ENCODE measurements around the gene TRPM5. TPM values are rescaled to one million over a fixed set of nuclear protein-coding genes. Genes with fewer than 3 reads are reported as not detected.

TRPM5 gene
- total and polyA plus RNA-seq, 2 experiments from 2014 or later: not detected

DNA sequence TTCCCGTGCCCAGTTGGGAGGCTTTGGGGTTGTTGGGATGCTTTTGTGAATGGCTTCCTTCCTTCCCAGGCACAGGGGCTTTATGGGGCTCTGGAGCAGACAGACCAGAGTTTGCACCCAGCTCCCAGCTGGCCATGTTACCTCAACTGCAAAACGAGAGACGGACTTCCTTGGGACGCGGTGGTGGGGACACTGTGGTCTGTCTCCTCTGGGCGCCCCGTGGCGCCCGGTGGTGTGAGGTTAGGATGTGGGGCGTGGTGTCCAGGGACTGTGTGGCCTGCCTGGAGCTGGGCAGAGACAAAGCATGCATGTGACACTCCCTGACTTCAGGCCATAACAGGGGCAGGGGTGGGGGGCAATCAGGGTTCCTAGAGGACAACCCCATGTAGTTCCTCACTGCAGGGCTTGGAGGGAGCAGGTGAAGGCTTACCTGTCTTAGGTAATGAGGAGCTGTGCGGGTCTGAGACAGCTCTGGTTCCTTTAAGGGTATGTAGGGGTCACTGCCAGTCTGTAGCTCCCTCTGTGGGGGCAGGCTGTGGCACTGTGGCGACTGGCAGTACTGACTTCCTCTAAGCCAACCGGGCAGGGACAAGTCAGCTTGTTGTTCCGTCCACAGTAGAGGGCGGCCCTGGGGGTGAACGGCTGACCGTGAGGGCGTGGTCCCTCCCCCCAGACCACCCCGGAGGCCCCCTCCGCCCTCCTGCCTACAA, 14.9 kb upstream of the TRPM5 start:
- Histone ChIP-seq H4K20me1 (replicated peaks; ENCODE audit: insufficient read depth) (no peaks in the 10 kb centered on the region), H3K27me3 (ENCODE audit: insufficient read depth) (peaks cover 28% of the 10 kb centered on the region), H3K4me3 (no peak overlapping the region), H3K4me2 (no peak overlapping the region), H3F3A (replicated peaks; ENCODE audit: low read depth) (no peaks in the 10 kb centered on the region), H3K27ac (ENCODE audit: low read depth) (no peak overlapping the region), H3K36me3 (ENCODE audit: insufficient read depth) (no peaks in the 10 kb centered on the region), H2AFZ (no peak overlapping the region), H3K4me1 (ENCODE audit: insufficient read depth) (no peaks in the 10 kb centered on the region), H3K9me2 (ENCODE audit: insufficient read depth) (no peaks in the 10 kb centered on the region), H3K79me2 (replicated peaks; ENCODE audit: insufficient read depth) (no peaks in the 10 kb centered on the region)
- H3K36me3 Mint-ChIP-seq (ENCODE audit: low read depth): no peaks in the 10 kb centered on the region
- no peak overlapping the region for H3K4me3 Mint-ChIP-seq
- DNase-seq (ENCODE audit: low spot score) (no peak), ATAC-seq (no peak)
- TF ChIP-seq EZH2 (IDR thresholded peaks at IDR 0.05; ENCODE audit: low read depth, unreplicated experiment) (no peak), STAT1 (IDR thresholded peaks at IDR 0.05; ENCODE audit: unreplicated experiment) (no peak), ZNF331 (CRISPR knock-in tag; IDR thresholded peaks at IDR 0.05; ENCODE audit: low read depth) (no peak)
- TF ChIP-seq, protein P1, sequence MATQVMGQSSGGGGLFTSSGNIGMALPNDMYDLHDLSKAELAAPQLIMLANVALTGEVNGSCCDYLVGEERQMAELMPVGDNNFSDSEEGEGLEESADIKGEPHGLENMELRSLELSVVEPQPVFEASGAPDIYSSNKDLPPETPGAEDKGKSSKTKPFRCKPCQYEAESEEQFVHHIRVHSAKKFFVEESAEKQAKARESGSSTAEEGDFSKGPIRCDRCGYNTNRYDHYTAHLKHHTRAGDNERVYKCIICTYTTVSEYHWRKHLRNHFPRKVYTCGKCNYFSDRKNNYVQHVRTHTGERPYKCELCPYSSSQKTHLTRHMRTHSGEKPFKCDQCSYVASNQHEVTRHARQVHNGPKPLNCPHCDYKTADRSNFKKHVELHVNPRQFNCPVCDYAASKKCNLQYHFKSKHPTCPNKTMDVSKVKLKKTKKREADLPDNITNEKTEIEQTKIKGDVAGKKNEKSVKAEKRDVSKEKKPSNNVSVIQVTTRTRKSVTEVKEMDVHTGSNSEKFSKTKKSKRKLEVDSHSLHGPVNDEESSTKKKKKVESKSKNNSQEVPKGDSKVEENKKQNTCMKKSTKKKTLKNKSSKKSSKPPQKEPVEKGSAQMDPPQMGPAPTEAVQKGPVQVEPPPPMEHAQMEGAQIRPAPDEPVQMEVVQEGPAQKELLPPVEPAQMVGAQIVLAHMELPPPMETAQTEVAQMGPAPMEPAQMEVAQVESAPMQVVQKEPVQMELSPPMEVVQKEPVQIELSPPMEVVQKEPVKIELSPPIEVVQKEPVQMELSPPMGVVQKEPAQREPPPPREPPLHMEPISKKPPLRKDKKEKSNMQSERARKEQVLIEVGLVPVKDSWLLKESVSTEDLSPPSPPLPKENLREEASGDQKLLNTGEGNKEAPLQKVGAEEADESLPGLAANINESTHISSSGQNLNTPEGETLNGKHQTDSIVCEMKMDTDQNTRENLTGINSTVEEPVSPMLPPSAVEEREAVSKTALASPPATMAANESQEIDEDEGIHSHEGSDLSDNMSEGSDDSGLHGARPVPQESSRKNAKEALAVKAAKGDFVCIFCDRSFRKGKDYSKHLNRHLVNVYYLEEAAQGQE (IDR thresholded peaks at IDR 0.05; ENCODE audit: unreplicated experiment): no peak
- H3K27ac Mint-ChIP-seq: no peak overlapping the region
- H3K27me3 Mint-ChIP-seq (ENCODE audit: insufficient read depth, low read depth, poor library complexity): peaks cover 30% of the 10 kb centered on the region
- H3K4me1 Mint-ChIP-seq: no peaks in the 10 kb centered on the region
- H3K9me3 Mint-ChIP-seq: no peaks in the 10 kb centered on the region

DNA sequence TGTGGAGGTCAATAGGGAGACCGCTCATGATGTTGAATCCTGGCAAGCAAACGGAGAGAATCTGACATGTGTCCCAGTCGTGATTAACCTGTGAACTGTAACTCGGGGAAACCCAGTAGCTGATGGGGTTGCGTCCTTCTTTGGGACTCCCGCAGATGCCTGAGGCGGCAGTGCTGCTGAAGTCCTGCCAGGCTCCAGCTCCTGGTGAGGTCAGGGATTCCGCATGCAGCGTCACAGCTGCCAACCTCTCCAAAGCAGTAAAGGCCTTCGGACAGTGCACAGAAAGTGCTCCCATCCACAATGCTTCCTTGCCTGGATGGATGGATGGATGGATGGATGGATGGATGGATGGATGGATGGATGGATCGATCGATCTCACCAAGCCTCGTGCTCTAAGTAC, 14.0 kb upstream of the TRPM5 start:
- no peak overlapping the region for H3K4me2 ChIP-seq
- H2AFZ ChIP-seq: no peak overlapping the region
- H3K27me3 ChIP-seq (ENCODE audit: insufficient read depth): peaks cover 37% of the 10 kb centered on the region
- H3K79me2 ChIP-seq (replicated peaks; ENCODE audit: insufficient read depth): no peaks in the 10 kb centered on the region
- H3K27ac ChIP-seq (ENCODE audit: low read depth): no peak overlapping the region
- Mint-ChIP-seq H3K27me3 (ENCODE audit: insufficient read depth, low read depth, poor library complexity) (peaks cover 33% of the 10 kb centered on the region), H3K4me1 (no peaks in the 10 kb centered on the region), H3K9me3 (no peaks in the 10 kb centered on the region), H3K36me3 (ENCODE audit: low read depth) (no peaks in the 10 kb centered on the region), H3K4me3 (no peak overlapping the region), H3K27ac (no peak overlapping the region)
- no peaks in the 10 kb centered on the region for H3F3A ChIP-seq (replicated peaks; ENCODE audit: low read depth)
- H3K4me1 ChIP-seq (ENCODE audit: insufficient read depth): no peaks in the 10 kb centered on the region
- ATAC-seq (no peak), DNase-seq (ENCODE audit: low spot score) (no peak)
- H4K20me1 ChIP-seq (replicated peaks; ENCODE audit: insufficient read depth): no peaks in the 10 kb centered on the region
- no peaks in the 10 kb centered on the region for H3K9me2 ChIP-seq (ENCODE audit: insufficient read depth)
- no peak for TF ChIP-seq JUNB (IDR thresholded peaks at IDR 0.05; ENCODE audit: unreplicated experiment)
- no peak for TF ChIP-seq NANOG (IDR thresholded peaks at IDR 0.05; ENCODE audit: borderline replicate concordance)
- TF ChIP-seq, protein P2, sequence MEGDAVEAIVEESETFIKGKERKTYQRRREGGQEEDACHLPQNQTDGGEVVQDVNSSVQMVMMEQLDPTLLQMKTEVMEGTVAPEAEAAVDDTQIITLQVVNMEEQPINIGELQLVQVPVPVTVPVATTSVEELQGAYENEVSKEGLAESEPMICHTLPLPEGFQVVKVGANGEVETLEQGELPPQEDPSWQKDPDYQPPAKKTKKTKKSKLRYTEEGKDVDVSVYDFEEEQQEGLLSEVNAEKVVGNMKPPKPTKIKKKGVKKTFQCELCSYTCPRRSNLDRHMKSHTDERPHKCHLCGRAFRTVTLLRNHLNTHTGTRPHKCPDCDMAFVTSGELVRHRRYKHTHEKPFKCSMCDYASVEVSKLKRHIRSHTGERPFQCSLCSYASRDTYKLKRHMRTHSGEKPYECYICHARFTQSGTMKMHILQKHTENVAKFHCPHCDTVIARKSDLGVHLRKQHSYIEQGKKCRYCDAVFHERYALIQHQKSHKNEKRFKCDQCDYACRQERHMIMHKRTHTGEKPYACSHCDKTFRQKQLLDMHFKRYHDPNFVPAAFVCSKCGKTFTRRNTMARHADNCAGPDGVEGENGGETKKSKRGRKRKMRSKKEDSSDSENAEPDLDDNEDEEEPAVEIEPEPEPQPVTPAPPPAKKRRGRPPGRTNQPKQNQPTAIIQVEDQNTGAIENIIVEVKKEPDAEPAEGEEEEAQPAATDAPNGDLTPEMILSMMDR (conservative IDR thresholded peaks at IDR 0.05; ENCODE audit: low read depth in 2 of 2): no peak
- TF ChIP-seq POLR2AphosphoS5 (IDR thresholded peaks at IDR 0.05; ENCODE audit: low read depth): no peak
- no peak for TF ChIP-seq EZH2 (IDR thresholded peaks at IDR 0.05; ENCODE audit: low read depth, unreplicated experiment)
- no peak for TF ChIP-seq ZNF331 (CRISPR knock-in tag; IDR thresholded peaks at IDR 0.05; ENCODE audit: low read depth)
- H3K36me3 ChIP-seq (ENCODE audit: insufficient read depth): no peaks in the 10 kb centered on the region
- H3K4me3 ChIP-seq: no peak overlapping the region

Measured in GM23338 (cell line).